Activated T-cell treated with anti-CD3 and anti-CD28 coated beads, Interleukin-2, amount 50 U/mL, for 4 hours (primary cell): ENCODE data around the gene NR2F6. TPM values are rescaled to one million over a fixed set of nuclear protein-coding genes. Genes with fewer than 3 reads are reported as not detected.
A peak's percentile ranks its signal among the peaks of the same experiment; 100 is the strongest.

Source experiments
- ATAC-seq, 2 donors: fragments of 200-7000 bp; cut with Tn5 transposase; one replicate each; pipeline ENCODE4 v1.10.0; 2021
- DNase-seq: peaks from one replicate; pipeline ENCODE4 v3.0.0-alpha.2; 2020
- H3K27me3 Mint-ChIP-seq: one replicate; pipeline ENCODE4 v1.8.0; 2021; ENCODE audit warnings: low read depth, mixed read lengths
- H3K36me3 Mint-ChIP-seq: one replicate; pipeline ENCODE4 v1.8.0; 2022; ENCODE audit warnings: mixed read lengths; ENCODE audit not compliant: insufficient read depth
- H3K4me1 Mint-ChIP-seq: one replicate; pipeline ENCODE4 v1.8.0; 2021; ENCODE audit warnings: low read depth, mixed read lengths
- H3K4me3 Mint-ChIP-seq: one replicate; pipeline ENCODE4 v1.8.0; 2021; ENCODE audit warnings: mild to moderate bottlenecking, moderate library complexity, mixed read lengths
- H3K9me3 Mint-ChIP-seq: one replicate; pipeline ENCODE4 v1.8.0; 2021; ENCODE audit warnings: mixed read lengths
- total RNA-seq, 3 donors: library from RNA; stranded (reverse); gene quantifications; one replicate each; pipeline ENCODE4 v1.2.1, GENCODE V29; 2021

The NR2F6 gene
- total RNA-seq, 3 donors from 2014 or later = 10.1 to 14.4 (median 13.6) TPM

DNA sequence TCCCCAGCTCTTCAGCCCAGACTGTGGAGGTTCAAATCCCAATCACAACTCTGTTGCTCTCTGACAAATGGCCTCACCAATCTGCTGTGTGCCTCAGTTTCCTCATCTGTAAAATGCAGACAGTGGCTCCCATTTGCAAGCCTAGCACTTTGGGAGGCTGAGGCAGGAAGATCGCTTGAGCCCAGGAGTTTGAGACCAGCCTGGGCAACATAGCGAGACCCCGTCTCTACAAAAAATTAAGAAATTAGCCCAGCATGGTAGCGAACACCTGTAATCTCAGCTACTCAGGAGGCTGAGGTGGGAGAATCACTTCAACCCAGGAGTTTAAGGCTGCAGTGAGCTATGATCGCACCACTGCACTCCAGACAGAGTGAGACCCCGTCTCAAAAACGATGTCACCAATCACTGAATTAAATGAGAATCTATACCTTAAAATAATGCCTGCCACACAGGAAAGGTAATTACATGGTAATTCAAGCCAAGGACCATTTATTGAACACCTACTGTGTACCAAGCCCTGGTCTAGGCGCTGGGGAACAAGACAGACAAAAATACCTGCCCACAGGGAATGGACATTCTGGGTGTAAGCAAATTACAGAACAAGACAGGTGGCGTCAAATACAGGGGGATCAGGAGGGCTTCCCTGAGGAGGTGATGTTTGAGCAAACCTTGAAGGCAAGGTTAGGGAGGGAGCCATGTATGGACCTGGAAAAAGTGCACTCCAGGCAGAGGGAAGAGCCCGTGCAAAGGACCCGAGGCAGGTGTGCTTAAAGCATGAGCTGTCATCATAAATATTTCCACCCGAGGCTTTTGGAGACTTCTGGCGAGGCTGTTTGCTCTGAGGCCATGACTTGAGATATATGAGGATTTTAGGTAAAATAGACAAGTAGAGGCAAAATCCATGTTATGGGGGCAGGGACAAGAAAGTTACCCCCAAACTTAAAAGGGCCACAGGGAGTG lies 7.7 kb downstream of the NR2F6 start:
- H3K4me1 Mint-ChIP-seq = peaks cover 12% of the 10 kb centered on the region
- peak overlapping the region; percentile 42 for H3K4me3 Mint-ChIP-seq
- DNase-seq (no peak), ATAC-seq (no peak)
- H3K36me3 Mint-ChIP-seq = no peaks in the 10 kb centered on the region
- H3K27me3 Mint-ChIP-seq = no peaks in the 10 kb centered on the region
- no peaks in the 10 kb centered on the region for H3K9me3 Mint-ChIP-seq

DNA sequence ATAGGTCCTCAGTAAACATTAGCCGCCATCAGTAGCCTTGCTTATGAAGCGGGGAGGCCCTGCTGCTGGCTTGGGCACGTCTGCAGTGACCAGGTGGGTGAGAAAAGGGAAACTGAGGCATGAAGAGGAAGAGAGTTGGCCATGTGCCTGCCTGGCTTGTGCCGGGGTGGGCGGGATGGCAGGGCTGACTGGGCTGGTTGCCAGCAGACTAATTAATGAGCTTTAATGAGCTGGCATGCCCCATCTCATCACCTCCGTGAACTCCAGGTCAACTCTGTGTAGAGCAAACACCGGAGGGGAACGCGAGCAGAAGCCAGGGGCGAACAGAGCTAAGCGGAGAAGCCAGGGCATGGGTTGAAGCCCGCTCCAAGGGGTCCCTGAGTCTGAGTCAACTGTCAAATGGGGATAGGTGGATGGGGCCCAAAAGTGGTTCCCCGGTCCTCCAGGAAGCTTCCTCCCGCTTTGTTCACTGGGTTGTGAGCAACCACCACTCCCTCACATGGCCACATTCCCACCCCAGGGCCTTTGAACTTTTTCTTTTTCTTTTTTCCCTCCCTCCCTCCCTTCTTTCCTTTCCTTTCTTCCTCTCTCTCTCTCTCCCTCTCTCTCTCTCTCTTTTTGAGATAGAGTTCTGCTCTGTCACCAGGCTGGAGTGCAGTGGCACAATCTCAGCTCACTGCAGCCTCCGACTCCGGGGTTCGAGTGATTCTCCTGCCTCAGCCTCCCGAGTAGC lies 8.7 kb downstream of the NR2F6 start:
- peak overlapping the region; percentile 49 for H3K4me3 Mint-ChIP-seq
- no peak for ATAC-seq

DNA sequence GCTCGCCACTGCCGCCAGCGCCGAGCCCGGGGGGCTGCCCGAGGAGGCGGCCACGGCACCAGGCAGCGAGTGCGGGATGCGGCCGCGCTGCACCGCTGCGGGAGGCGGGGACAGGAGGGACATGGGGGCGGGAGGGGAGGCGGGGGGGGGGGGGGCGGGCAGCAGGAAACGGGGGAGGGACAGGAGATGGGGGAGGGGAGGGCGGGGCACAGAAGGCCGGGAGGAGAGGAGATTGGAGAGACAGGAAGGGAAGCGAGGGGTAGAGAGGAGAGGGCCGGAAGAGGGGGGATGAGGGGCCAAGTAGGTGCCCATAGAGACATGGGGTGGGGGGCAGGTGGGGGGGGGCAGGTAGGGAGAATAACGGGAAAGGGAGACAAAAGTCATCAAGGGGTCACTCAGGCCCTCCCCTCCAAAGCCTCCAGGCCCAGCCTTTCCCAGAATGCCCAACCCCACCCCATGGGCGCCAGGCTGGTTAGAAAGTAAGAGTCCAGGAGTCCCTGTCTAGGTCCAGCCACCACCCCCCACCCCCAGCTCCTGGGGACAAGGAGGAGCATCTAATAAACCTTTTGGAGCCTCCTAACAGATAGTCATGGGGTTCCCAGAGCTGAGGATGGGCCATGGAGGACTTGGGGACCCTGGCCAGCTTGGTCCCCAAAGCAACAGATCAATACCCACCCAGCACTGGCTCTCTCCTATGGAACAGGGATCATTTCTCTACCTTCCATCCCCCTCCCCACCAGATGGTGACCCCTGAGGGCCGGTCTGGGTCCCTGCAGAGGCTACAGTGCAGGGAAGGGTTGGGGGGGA lies 9.5 kb downstream of the NR2F6 start:
- ATAC-seq (peak; percentile 28 to 33), DNase-seq (no peak)
- Mint-ChIP-seq H3K4me1 (peaks cover 14% of the 10 kb centered on the region), H3K36me3 (no peaks in the 10 kb centered on the region), H3K27me3 (no peaks in the 10 kb centered on the region), H3K9me3 (no peaks in the 10 kb centered on the region), H3K4me3 (peak overlapping the region; percentile 49)

More for the DNA sequence above, 8.7 kb downstream of the NR2F6 start:
- Mint-ChIP-seq H3K9me3 (no peaks in the 10 kb centered on the region), H3K36me3 (no peaks in the 10 kb centered on the region), H3K27me3 (no peaks in the 10 kb centered on the region), H3K4me1 (peaks cover 14% of the 10 kb centered on the region)
- DNase-seq = no peak

DNA sequence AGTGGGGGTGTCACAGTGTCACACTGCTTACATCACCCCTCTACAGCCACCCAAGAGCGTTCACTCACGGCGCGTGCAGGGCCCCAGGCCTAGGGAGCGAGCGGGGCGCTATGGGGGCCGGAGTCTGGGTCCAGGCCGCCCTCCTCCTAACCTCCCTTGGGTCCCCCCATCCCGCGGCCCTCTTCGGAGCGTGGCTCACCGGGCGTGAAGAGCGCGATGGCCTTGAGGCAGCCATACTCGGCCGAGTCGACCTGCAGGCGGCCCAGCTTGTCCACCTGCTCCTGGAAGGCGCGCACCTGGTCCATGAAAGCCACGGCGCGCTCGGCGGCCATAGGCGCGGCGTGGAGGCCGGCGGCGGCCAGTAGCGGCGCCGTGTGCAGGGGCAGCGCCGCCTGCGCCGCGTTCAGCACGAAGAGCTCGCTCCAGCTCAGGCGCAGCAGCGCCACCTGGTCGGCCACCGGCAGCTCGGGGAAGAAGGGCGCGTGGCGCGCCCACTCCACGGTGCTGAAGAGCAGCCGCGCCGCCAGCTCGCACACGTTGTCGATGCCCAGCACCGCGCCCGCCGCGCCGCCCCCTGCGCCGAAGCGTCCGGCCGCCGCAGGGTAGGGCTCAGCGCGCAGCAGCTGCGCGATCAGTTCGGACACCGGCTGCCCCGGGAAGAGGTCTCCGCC lies 10.3 kb downstream of the NR2F6 start:
- DNase-seq (peak; percentile 77), ATAC-seq (peak; percentile 93)
- Mint-ChIP-seq H3K4me1 (peaks cover 14% of the 10 kb centered on the region), H3K9me3 (no peaks in the 10 kb centered on the region), H3K27me3 (no peaks in the 10 kb centered on the region), H3K36me3 (no peaks in the 10 kb centered on the region), H3K4me3 (peak overlapping the region; percentile 83)

DNA sequence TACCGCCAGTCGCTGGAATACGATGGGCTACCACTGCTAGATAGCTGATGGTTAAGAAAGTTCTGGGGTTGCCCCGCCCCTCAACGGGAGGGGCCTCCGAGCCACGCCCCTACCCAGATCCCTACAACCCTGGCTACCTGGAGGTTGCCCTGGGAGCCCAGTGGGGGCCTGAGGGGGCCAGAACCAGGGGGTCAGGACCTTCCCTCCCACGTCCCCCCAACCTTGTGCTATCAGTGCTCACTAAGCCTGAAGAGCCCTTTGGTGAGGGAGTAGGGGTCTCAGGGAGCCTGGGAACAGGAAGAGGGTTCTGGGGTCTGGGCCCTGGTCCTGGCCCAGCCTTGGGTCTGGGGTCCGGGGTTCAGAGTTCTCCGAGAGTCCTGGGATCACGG lies 10.8 kb downstream of the NR2F6 start:
- ATAC-seq (peak; percentile 63 to 73), DNase-seq (peak; percentile 59)
- Mint-ChIP-seq H3K36me3 (no peaks in the 10 kb centered on the region), H3K27me3 (no peaks in the 10 kb centered on the region), H3K4me1 (peaks cover 14% of the 10 kb centered on the region), H3K9me3 (no peaks in the 10 kb centered on the region), H3K4me3 (peak overlapping the region; percentile 83)

DNA sequence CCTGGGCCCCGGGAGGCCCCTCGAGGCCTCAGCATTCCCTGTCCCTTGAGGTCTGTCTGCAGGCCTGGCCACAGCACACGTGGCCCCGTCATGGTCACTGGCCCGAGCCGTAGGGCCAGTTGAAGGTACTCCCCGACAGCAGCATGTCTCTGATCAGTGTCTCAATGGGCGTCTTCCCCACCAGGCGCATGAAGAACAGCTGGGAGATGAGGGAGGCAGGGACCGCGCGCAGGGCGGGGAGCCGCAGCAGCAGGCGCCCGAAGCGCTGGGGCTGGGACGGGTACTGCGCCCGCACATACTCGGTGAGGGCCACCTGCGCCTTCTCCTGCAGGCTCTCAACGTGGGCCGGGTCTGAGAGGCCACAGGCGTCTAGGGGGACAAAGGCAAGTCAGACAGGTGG lies 13.5 kb downstream of the NR2F6 start:
- no peaks in the 10 kb centered on the region for H3K27me3 Mint-ChIP-seq
- ATAC-seq (no peak), DNase-seq (no peak)
- H3K9me3 Mint-ChIP-seq = no peaks in the 10 kb centered on the region
- no peaks in the 10 kb centered on the region for H3K36me3 Mint-ChIP-seq
- H3K4me3 Mint-ChIP-seq = no peak overlapping the region
- H3K4me1 Mint-ChIP-seq = peaks cover 14% of the 10 kb centered on the region

DNA sequence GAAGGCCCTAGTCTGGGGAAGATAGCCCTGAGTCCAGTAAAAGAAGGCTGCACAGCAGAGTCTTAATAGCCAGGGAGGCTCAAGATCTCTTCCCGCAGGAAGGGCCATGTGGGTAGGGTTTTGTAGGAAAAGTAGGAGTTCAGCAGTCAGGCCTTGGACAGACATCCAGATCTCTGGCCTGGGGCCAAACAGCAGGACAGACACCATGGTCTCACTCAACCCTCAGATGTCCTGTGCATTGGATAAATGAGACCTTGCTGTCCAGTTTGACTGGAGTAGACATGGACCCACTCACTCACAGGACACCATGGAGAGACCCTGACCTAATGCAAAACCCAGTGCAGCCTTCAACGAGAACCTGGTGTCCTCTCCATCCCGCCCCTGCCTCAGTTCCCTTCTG lies 15.8 kb downstream of the NR2F6 start:
- Mint-ChIP-seq H3K9me3 (no peaks in the 10 kb centered on the region), H3K4me1 (peaks cover 19% of the 10 kb centered on the region), H3K4me3 (no peak overlapping the region), H3K27me3 (no peaks in the 10 kb centered on the region), H3K36me3 (no peaks in the 10 kb centered on the region)
- no peak for ATAC-seq
- no peak for DNase-seq

DNA sequence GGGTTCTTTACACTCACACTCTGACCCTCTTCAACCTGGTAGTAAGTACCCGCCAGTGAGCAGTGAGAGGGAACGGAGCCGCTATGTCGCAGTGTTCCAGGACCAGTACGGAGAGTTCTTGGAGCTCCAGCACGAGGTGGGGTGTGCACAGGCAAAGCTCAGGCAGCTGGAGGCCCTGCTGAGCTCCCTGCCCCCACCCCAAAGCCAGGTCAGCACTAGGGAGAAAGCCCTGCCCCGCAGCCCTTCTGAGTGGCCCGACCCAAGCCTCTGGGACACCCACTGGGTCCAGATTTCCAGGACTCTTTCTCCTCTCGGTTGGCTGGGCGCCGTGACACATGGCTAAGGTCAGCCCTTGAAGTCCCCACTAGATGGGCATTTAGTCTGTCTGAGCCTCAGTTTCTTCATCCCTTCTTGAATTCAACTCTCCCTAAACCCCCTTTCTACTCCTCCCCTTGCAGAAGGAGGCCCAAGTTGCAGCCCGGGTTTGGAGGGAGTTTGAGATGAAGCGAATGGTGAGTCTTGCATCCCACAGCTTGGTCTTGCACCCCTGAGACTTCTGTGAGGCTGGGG lies 17.8 kb downstream of the NR2F6 start:
- no peak for ATAC-seq
- Mint-ChIP-seq H3K4me1 (peaks cover 6% of the 10 kb centered on the region), H3K9me3 (no peaks in the 10 kb centered on the region), H3K4me3 (no peak overlapping the region), H3K27me3 (no peaks in the 10 kb centered on the region), H3K36me3 (no peaks in the 10 kb centered on the region)
- no peak for DNase-seq

DNA sequence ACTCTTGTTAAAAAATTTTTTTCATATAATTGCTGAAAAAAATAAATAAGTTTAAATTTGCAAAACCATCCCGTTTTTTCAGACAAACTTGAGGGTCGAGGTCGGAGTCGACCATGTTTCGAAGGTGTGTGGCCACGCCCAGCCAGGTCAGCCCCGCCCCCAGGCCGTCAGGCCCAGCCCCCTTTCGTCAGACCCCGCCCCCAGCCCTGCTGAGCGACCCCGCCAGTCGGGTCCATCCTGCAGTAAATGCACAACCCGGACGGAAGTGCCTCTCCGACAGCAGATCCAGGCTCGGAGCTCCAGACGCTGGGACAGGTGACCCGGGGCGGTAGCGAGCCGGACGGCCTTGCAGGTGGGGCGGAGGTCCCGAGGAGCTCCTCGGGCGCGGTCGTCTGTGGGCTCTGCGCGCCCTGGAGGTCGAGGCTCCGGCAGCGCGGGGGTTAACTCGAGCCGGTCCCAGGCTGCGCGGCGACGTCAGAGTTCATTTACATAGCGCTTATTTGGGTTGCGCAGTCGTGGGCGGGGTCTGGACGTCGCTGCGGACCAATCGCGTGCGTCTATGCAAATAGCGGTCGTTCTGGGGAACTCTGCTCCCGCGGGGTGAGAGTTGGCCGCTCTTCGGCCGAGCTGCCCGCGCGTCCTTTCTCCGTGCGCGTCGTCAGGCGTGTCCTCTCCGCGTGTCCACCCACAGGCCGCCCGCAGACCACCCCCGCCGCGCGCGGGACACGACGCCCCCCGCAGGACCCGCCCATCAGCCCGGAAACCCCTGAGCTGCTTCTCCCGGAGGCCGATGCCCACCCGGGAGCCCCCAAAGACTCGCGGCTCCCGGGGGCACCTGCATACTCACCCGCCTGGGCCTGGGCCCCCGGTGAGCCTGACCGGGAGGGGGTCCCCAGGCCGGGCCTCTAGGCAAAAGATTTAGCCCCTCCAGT lies 19.5 kb downstream of the NR2F6 start, which contains the start of gene OCEL1:
Gene OCEL1, plus strand, starts transcription at position 225 of the 932 bp plus-strand sequence. Its CDS starts 22 bp downstream, at position 247.
- H3K9me3 Mint-ChIP-seq = no peaks in the 10 kb centered on the region
- peak; percentile 94 to 95 for ATAC-seq
- H3K4me1 Mint-ChIP-seq = peaks cover 5% of the 10 kb centered on the region
- peak within 1 kb of the TSS; percentile 80 for H3K4me3 Mint-ChIP-seq
- H3K36me3 Mint-ChIP-seq = no peaks in the 10 kb centered on the region
- peak; percentile 95 for DNase-seq
- H3K27me3 Mint-ChIP-seq = no peaks in the 10 kb centered on the region

DNA sequence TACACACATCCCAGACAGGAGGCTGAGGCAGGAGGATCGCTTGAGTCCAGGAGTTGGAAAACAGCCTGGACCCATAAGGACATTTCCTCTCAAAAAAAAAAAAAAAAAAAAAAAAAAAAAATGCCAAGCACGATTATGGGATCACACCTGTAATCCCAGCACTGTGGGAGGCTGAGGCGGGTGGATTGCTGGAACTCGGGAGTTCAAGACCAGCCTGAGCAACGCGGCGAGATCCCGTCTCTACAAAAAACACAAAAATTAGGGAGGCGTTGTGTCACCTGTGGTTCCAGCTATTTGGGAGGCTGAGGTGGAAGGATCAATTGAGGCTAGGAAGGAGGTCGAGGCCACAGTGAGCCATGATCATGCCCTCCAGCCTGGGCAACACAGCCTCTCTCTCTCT lies 20.7 kb downstream of the NR2F6 start:
- no peaks in the 10 kb centered on the region for H3K9me3 Mint-ChIP-seq
- H3K27me3 Mint-ChIP-seq = no peaks in the 10 kb centered on the region
- no peaks in the 10 kb centered on the region for H3K36me3 Mint-ChIP-seq
- H3K4me3 Mint-ChIP-seq = peak overlapping the region; percentile 59
- no peak for ATAC-seq
- H3K4me1 Mint-ChIP-seq = peaks cover 5% of the 10 kb centered on the region
- DNase-seq = no peak

DNA sequence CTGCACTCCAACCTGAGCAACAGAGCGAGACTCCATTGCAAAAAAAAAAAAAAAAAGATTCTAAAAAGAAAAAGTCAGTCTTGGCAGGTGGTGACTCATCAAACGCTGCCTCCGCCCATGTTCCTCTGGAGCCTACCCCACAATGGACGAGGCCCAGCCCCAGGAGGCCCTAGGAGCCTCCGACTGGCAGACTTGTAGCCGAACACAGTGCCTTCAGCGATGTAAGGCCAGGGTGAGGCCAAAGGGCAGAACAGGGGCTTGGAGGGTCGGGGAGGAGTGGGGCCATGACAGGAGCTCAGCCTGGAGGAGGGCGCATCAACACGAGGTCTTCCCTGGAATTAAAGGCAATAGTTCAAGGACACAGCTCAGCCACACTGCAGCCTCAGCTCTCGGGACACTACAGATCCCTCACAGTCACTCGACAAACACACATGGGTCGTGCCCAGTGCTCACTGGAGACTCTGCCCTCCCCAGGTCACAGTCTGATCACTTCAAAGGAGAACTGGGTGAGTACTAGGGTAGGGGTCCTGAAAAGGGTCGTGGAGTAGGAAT lies 25.4 kb downstream of the NR2F6 start:
- ATAC-seq = peak in 1 of 2 donors; percentile 18
- no peak for DNase-seq

DNA sequence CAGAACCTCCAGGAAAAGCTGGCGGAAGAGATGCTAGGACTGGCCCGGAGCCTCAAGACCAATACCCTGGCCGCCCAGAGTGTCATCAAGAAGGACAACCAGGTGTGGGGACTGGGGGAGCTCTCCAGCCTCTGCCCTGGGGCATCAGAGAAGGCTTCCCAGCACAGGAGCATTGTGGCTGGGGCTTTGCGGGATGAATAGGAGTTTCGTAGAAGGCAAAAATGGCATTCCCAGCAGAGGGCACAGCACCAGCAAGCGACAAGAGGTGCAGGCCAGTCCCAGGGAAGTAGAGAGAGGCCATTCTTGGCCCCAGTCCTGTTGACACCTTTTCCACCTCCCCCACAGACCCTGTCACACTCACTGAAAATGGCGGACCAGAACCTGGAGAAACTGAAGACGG lies 26.4 kb downstream of the NR2F6 start:
- ATAC-seq = no peak
- Mint-ChIP-seq H3K36me3 (peaks cover 11% of the 10 kb centered on the region), H3K4me3 (no peak overlapping the region), H3K27me3 (no peaks in the 10 kb centered on the region), H3K9me3 (no peaks in the 10 kb centered on the region), H3K4me1 (peaks cover 13% of the 10 kb centered on the region)
- DNase-seq = no peak

More for the DNA sequence above, 25.4 kb downstream of the NR2F6 start:
- Mint-ChIP-seq H3K4me1 (peaks cover 5% of the 10 kb centered on the region), H3K4me3 (no peak overlapping the region), H3K27me3 (no peaks in the 10 kb centered on the region), H3K36me3 (peaks cover 11% of the 10 kb centered on the region), H3K9me3 (no peaks in the 10 kb centered on the region)
